ENCODE results near the gene C6orf89. TPM values are rescaled to one million over a fixed set of nuclear protein-coding genes. Genes with fewer than 3 reads are reported as not detected.
"Not testable (repeated sequence)": the region's sequence is repeated elsewhere in the genome, so short reads cannot be mapped to it uniquely, and the experiment has no call there.

Gene C6orf89
- total RNA-seq, 1 donor from 2014 or later: 34.1 TPM

DNA sequence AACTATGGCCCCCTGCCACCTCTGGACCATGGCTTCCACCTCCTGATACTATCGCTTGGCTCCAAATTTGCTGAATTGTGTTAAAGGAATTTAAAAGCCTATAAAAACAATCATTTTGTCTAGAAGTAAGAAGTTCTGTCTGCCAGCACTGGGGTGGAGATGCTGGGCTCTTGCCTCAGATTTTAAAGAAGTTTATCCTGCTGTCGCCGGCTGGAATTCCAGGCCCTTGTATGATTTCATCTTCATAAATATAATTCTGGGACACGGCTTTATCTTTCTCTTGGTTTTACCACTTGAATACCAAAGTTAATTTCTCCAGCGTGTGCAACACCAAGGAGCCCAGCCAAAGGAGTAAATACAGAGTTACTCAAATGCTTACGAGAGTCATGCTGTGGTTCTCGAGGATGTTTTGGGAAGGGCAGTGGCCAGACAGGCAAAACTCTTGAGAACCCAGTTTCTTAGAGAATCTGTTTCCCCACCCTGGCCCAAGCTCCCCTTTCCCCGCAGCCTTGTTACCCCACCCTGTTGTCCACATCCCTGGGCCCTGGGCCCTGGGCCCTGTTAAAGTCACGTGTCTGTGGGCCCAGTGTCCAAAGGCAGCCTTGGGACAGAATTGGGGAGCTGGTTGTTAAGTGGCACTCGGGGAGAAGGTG is 31.9 kb downstream of the C6orf89 start:
- no peak for DNase-seq (ENCODE audit: low spot score)

DNA sequence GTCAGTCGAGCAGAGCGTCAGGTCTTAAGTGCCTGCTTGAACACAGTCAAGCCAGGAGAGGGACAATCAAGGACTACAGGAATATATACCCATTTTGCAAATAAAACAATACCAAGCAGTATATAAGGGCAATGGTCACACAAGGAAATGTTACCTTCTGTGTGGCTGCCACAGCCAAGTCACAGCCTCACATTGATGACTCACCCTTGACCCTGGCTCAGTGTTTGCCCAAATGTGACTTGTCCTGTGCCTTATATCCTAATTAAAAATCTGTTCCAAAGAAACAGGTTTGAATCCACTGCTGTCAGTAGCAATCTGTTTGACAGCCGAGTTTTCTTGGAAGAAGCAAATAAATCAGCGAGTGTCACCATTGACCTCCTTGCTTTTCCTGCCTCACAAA is 34.3 kb downstream of the C6orf89 start:
- ATAC-seq (no peak), DNase-seq (ENCODE audit: low spot score) (no peak)

More for the DNA sequence above, 31.9 kb downstream of the C6orf89 start:
- no peak for ATAC-seq

DNA sequence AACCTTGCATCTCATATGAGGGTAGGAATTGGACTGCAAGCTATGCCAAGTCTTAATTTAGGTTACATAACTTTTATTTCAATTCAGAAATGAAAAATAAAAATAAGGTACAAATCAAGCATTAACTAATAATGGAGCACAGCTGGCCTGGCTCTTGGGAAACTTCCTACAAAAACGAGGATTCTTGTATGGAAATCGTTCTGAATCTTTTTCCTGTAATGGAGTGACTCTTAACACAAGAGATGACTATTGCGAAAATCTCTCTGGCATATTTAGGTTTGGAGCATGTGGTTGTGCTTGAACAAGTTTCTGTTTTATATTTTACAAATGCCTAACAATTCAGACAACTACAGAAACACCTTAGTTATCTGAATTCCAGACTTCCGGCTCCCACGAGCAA is 34.8 kb downstream of the C6orf89 start:
- ATAC-seq (no peak), DNase-seq (ENCODE audit: low spot score) (no peak)

DNA sequence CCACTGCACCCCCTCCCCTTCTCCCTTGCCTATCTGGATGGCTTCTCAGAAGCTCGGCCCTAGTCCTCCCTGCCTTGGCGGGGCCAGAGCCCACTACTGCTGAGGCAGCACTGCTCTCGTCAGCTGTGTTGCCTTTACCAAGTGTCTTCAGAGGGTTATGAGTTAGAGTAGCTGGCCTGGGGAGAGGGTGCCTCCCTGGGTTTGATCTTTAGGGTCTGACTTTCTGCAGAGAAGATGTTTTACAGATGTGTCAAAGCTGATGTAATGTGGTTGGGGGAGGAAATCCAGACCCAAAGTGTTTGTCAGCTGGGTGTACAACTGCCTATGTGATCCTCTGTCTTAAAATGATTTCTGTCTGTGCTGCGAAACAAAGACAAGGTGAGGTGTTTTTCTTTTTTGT is 38.4 kb downstream of the C6orf89 start:
- DNase-seq (ENCODE audit: low spot score) (no peak), ATAC-seq (no peak)

DNA sequence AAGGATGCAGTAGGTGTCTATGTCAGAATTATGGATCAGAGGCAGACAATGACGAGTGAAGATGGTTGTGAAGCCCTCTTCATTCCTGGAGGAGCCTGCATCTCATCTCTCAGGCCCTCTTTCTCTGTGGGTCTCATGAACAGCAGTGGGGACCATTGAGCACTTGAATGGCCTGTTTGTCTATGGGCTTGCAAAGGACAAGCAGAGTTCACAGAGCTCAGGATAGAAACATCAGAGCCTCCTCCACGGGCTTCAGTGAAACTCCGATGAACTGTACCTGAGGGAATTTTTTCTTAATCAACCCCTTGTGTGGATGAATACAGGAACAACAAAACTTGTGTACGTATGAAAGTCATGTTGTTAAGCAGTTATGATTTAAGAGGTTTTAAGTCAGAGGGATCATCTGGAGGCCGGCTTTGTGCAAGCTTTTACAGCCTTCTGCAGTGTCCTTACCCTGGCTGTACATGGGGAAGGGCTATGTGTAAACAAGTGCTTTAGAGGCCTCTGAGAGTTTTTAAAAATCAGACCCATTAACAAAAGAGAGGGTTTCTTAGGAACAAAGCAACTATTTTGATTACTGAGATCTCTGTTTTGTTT is 39.1 kb downstream of the C6orf89 start:
- ATAC-seq (no peak), DNase-seq (ENCODE audit: low spot score) (no peak)

DNA sequence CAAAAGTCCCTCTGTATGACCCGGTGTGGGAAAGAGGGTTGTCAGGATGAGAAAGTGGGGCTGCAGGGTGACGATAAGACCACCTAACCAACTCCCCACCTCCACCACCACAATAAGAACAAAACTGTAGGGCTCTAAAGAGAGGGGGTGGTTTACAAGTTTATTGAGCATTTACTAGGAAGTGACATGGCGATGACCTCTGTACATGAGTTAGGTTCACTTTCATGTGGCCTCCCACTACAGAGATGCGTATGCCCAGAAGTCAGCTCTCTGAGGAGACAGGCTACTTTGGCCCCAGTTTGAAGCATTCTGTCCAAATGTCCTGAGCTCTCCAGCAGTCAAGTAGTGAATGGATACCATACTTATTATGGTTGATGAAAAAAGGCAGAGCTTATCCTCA is 40.1 kb downstream of the C6orf89 start:
- DNase-seq (ENCODE audit: low spot score) (no peak), ATAC-seq (no peak)

DNA sequence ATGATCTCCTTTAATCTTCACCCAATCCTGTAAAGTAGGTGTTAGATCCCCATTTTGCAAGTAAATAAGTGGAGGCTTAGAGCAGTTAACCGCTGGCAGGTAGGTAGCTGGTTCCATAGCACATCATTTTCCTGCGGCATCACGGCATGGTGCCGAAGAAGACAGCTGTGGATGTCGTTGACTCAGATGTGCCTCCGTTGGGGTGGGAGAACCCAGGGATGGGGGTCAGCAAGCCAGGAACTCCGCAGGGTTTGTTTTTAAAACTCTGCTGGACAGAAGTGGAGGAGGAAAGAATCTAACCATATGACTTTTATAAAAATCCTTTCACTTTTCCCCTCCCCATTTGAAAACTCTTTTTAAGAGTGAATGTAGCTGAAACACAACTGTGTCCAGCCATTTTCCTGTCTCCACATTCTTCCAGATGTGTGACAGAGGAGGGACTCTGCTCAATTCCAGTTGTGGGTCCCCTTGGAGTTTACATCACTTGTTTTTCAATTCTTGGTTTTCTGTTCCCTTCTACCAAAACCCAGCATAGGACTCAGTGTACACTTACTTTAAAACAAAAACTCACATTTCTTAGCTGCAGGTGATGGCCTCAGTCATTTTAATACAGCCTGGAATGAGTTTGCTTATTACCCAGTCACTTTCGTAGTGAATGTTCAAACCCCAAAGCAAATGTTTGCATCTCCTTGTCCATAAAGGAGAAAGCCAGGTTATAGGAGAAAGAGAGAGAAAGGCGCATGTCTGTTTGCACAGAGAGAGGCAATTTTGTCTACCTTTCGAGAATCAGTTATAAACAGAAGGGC is 41.2 kb downstream of the C6orf89 start:
- ATAC-seq (no peak), DNase-seq (ENCODE audit: low spot score) (no peak)

DNA sequence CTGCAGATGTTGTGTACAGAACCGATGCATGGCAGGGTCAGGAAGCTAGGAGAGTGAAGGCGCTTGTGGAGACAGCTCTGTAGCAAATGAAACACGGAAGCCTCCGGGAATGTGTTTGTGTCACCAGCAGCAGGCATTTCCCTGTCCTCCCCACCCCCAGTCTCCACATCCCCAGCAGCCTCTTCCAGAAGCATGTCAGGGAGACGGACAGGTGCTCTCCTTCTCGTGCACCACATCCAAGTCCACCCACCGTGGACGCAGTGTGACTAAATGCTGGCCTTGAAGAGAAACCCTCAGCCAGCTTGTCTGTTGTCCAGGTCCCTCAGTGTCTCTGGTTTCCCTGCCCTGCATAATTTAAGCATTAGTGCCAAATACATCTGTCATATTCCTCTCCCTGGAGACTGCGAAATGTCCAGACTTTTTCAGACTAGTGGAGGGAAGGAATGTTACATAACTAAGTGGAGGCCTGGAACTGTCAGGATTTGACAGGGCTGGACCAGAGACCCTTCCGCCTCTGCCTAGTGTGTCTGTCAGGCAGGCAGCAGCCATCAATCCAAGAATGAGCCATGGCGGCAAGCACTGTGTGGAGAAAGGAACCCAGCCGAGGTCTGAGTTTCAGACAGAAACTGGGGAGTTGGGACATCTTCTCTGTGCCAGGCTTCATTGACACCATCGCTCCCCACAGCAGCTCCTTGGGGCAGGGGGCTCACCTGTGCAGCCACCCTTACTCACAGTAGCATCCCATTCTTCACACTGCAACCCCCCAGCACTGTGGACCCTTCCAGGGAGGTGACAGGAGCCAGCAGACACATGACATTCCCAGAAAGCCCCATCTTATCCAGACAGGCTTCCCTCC is 42.2 kb downstream of the C6orf89 start:
- DNase-seq (ENCODE audit: low spot score): no peak
- no peak for ATAC-seq

DNA sequence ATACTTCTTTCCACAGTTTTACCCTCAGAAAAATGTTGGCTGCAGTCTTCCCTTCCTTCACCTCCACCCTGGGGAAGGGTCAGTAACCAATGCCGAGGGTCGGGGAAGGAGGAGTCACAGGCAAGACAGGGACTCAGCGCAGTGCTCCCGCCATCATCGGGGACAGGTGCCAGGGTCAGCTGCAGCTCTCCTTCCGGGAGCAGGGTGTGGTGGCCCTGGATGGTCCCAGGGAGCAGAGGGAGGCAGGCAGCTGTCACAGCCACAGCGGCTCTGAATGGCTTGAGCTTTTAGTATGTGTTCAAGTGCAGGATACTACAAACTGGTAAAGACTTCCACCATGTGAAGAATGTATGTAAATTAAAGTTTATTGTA is 42.8 kb downstream of the C6orf89 start:
- no peak for ATAC-seq
- DNase-seq (ENCODE audit: low spot score): no peak

DNA sequence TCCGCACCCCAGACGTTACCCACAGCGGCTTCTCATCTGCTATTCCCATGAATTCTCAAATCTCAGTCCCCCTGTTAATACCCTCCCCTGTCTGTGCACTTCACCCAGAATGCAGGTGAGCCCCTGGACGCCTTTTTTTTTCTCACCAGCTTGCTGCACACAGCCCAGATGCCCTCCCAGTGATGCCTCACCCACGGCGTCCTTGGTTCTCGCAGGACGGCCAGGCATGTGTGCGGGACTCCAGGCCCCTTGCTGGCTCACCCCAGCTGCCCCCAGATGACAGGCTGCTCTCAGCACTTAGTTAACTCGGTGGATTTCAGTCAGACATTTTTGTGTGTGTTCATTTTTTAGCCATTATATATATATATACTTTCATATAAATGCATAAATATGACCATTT is 43.4 kb downstream of the C6orf89 start:
- ATAC-seq (no peak), DNase-seq (ENCODE audit: low spot score) (no peak)

DNA sequence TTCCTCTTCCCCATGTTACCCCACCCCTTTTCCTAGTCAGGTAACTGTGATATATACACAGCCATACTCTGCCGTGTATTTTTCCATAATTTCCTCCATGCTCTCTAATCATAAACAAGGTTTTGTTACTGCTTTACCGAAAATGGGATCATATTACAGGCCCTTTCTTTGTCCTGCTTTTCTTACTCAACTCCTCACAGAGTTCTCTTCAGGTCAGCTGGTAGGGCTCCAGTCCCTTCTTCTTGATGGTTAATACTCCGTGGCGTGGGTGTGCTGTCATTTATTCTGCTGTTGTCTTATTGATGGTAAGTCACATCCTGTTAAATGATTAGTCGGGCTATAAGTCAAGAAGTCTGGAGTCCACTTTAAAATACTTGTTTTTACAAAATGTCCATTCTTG is 43.9 kb downstream of the C6orf89 start:
- DNase-seq (ENCODE audit: low spot score) (no peak), ATAC-seq (no peak)

DNA sequence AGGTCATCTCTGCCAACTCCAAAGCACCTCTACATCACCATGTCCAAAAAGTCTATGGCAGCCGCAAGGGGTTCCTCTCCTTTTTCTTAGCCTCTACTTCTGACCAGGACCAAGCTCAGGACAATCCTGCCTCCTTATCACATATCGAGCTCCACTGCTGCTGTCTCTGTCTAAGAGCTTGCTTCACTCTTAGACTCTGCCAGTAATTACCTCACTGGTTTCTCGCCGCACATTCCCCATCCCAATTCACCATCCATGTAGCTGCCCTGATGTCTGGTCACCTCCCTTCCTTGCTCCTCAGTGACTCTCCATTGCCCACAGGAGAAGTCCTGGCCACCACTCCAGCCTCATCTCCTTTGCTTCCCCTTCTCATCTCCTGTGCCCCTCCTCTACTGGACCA is 44.7 kb downstream of the C6orf89 start:
- ATAC-seq (no peak), DNase-seq (ENCODE audit: low spot score) (no peak)

DNA sequence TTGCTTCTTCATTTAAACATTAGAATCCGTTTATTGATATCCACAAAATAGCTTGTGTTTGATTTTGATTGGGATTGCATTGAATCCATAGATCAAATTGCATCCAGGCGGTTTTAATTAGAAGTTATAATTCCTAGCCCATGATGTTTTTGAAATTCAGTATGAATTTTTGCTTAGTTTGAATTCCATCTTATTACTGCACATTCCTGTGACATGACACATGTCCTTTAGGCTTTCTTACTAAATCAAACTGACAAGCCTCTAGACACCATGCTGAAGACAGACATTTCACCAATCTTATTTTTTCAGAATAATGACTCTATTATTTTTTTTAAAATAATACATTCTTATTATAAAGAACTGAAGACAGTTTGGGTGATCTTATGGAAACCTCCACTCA is 47.4 kb downstream of the C6orf89 start:
- no peak for DNase-seq (ENCODE audit: low spot score)

DNA sequence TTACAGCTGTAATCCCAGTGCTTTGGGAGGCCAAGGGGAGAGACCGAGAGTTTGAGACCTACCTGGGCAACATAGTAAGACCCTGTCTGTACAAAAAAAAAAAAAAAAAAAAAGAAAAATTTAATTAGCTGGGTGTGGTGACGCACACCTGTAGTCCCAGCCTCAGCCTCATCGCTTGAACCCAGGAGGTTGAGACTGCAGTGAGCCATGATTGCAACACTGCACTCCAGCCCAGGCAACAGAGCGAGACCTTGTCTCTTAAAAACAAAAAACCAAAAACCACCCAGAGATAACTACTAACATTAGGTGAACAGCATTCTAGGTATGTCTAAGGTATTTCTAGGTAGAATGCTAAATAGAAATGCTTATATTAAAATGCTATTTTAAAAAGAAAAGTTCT is 47.8 kb downstream of the C6orf89 start:
- ATAC-seq (no peak), DNase-seq (ENCODE audit: low spot score) (no peak)

More for the DNA sequence above, 47.4 kb downstream of the C6orf89 start:
- no peak for ATAC-seq

DNA sequence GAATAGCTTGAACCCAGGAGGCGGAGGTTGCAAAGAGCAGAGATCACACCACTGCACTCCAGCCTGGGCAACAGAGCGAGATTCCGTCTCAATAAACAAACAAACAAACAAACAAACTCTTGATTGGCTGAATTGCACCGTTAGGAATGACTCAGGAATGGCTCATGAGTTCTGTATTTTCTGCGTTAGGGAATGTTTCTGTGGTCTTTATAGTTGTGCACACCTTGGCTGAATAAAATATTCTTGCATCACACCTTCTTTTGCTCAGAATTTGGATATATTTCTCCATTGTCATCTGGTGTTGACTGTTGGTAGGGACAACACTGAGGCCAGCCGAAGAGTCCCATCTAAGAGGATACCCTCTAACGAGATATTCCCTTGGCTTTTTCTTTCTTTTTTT is 49.1 kb downstream of the C6orf89 start:
- no peak for DNase-seq (ENCODE audit: low spot score)

DNA sequence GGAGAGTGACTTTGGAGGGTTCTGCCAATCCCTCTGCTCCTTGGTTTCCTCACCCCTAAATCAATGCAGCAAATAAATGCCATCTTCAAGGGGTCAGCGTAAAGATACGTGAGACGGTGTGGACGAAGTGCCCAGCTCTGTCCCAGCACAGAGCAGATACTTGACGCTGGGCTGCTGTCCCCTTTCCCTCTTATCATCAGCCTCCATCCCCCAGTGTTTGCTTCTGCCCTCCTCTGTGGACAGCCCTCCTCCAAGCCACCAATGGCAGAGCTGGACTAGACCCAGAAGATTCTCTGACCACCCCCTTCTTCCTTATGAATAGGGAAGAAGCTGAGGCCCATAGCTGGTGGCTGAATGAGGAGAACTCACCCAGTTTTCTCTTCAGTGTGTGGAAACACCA is 51.1 kb downstream of the C6orf89 start:
- DNase-seq (ENCODE audit: low spot score) (no peak), ATAC-seq (no peak)

More for the DNA sequence above, 49.1 kb downstream of the C6orf89 start:
- no peak for ATAC-seq

DNA sequence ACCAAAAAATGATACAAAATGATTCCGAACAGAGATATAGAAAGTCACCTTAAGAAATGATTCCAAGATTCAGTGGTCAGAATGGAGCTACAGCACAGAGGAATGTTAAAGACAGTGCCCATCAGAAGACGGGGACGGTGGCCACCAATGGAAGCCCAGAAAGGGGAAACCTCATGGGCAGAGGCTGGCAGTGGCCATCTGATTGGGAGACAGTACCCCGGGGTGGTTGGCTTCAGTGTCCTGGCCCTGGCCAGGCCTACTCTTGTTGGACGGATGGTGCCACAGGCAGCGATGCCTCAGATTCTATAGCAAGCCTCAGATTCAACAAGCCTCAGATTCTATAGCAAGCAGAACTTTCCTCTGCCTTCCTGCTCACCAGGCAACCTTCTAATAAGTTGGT is 52.1 kb downstream of the C6orf89 start:
- ATAC-seq: no peak
- DNase-seq (ENCODE audit: low spot score): no peak

DNA sequence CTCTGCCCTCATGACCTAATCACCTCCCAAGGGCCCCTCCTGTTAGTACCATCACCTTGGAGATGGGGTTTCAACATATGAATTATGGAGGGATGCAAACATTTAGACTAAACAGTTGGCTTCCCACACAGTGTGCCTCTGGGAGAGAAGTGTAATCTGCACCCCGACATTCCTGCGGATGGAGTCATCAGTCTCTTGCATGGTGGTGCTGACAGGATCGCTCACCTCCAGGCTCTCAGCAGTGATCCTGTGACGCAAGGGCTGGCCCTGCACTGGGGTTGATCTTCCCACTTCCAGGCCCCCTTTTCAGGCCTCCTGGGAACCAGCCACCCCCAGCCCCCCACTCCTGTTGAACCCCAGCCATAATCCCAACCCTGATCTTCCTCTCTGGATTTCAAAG is 52.8 kb downstream of the C6orf89 start:
- ATAC-seq: no peak
- no peak for DNase-seq (ENCODE audit: low spot score)

DNA sequence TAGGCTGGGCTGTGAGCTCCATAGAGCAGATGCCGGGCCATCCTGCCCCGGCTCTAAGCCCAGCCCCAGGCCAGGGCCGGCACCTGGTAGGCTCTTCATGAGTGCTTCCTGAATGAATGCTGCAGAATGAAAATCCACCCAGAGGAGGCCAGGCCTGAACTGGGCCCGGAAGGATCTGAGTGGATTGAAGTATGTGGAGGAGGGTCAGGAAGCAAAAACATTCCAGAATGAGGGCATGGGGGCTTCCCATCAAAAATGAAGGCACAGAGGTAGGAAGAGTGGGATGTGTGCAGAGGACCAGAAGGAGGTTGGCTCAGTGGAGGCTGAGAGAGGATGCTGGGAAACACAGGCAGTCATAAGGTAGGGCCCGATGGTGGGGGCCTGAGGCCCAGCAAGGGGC is 53.3 kb downstream of the C6orf89 start:
- not testable (repeated sequence) for ATAC-seq; DNase-seq (ENCODE audit: low spot score)

DNA sequence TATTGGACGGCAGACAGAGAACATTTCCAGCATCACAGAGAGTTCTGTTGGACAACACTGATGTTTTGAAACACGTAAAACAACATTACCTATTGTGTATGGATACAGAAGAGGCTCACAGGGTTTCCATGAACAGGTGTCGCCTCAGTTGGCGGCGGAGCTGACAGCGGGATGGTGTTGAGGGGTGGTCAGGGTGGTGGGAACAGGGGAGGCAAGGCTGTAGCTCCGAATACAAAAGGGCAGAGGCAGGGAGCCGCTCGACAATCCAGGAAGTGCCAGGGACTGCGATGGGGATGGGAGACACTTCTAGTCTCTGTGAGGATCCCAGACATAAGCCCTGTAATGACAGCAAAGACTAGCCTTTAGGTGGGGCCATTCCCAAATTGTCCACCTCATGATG is 54.3 kb downstream of the C6orf89 start:
- ATAC-seq (no peak), DNase-seq (ENCODE audit: low spot score) (no peak)

DNA sequence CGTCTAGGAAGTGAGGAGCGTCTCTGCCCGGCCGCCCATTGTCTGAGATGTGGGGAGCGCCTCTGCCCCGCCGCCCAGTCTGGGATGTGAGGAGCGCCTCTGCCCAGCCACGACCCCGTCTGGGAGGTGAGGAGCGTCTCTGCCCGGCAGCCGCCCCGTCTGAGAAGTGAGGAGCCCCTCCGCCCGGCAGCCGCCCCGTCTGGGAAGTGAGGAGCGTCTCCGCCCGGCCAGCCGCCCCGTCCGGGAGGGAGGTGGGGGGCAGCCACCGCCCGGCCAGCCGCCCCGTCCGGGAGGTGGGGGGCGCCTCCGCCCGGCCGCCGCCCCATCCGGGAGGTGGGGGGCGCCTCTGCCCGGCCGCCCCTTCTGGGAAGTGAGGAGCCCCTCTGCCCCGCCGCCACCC is 55.8 kb downstream of the C6orf89 start:
- not testable (repeated sequence) for DNase-seq (ENCODE audit: low spot score); ATAC-seq

All from left lobe of liver (tissue), 2 donors.